ENCODE measurements around the gene PLIN1.

PLIN1 gene

GRCh38 chr15:89628806-89629715 is 50.1 kb downstream of the PLIN1 start:
- no peak for DNase-seq (ENCODE audit: low read depth in 1 of 2, low spot score in 1 of 2)

- DNase-seq (ENCODE audit: low read depth in 1 of 2, low spot score in 1 of 2), result no peak
Measured at GRCh38 chr15:89628301-89628700, 50.9 kb downstream of the PLIN1 start.

DNA sequence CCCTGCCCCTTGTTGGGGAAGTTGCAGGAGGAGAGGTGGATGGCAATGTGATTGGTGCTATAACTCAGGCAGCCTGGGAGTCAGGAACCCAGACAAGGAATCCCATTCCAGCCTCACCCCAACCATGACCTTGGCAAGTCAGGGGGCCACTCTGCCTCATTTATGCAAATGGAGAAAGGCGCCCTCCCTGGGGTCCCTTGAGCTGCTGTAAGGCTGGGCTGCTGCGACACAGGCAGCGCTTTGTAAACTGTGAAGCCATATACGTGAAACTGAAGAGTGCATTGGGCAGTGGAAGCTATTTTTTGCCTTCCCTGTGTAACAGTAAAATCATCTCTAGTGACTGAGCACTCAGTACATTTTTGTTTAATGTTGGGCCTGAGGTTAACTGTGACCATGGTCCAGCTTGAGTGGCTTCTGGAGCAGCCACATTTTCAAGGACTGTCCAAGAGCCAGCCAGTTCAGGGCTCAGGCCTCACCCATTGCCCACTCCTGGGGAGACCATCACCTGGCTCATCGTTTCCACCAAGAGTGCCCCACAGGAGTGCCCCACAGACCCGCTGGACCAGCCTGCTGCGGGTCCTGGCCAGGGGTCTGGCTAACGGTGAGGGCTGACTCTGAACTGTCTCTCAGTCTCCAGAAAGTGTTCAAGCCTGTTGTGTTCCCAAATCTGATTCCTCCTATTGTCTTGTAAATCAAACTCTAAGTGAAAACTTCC is 51.8 kb downstream of the PLIN1 start:
- DNase-seq (ENCODE audit: low read depth in 1 of 2, low spot score in 1 of 2), result no peak

DNA sequence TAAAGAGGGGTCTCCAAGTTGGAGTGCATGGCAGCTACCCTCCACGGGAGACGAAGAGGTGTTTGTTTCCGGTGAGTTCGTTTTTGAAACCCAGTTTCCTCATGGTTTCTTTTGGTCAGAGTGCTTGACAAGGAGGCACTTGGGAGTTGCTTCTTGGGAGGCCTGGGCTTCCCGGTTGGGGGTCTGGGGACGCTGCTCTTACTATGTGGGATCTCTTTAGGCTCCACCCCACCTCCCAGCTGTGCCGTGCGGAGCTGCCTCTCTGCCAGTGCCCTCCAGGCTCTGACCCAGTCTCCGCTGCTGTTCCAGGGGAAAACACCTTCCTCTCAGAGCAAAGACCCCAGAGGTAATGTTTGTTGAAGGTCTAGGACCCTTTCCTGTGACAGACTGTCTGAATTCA is 53.5 kb downstream of the PLIN1 start:
- no peak for DNase-seq (ENCODE audit: low read depth in 1 of 2, low spot score in 1 of 2)

- DNase-seq (ENCODE audit: low read depth in 1 of 2, low spot score in 1 of 2), result no peak
Measured at GRCh38 chr15:89623165-89623564, 56.0 kb downstream of the PLIN1 start.

DNA sequence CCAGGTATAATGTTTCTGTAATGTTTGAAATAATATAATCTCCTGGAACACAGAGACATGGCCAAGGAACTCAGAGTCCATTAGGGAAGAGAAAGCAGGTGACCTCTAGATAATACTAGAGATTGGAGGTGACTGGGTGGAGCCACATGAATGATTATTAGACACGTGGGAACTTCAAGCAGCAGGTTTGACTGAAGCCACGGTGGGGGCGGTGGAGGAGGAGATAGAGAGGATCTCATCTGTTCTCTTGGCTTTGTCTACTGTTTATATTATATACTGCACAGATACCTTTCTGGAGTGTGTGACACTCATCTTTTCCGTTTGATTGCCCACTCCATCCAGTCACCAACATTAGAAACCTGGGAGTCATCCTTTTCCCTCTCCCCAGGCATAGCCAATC is 57.6 kb downstream of the PLIN1 start:
- no peak for DNase-seq (ENCODE audit: low read depth in 1 of 2, low spot score in 1 of 2)

GRCh38 chr15:89616228-89616627 is 62.9 kb downstream of the PLIN1 start:
- DNase-seq (ENCODE audit: low read depth in 1 of 2, low spot score in 1 of 2), result no peak

GRCh38 chr15:89615135-89615534 is 64.0 kb downstream of the PLIN1 start:
- no peak for DNase-seq (ENCODE audit: low read depth in 1 of 2, low spot score in 1 of 2)

Data from activated T-helper 1 cell treated with anti-CD3 and anti-CD28 coated beads, Interleukin-2, amount 50 U/mL, for 16 hours (primary cell).